ENCODE results near the gene RNF25.

DNA sequence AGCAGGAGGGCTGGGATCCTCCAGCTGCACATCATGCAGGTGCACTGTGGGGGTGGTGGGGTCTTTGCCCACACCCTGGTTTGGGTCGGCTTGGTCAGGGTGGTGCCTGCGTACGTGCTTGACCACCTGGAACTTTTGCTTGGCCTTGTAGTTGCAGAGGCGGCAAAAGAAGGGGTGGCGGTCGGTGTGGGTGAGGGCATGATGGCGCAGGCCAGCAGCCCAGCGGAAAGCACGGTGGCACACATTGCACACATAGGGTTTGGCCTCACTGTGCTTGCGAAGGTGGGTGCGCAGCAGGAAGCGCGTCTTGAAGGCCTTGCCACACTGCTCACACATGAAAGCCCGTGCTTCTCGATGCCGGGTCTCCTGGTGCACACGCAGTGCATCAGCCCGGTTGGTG lies 33.4 kb downstream of the RNF25 start:
- TF ChIP-seq, protein P1, sequence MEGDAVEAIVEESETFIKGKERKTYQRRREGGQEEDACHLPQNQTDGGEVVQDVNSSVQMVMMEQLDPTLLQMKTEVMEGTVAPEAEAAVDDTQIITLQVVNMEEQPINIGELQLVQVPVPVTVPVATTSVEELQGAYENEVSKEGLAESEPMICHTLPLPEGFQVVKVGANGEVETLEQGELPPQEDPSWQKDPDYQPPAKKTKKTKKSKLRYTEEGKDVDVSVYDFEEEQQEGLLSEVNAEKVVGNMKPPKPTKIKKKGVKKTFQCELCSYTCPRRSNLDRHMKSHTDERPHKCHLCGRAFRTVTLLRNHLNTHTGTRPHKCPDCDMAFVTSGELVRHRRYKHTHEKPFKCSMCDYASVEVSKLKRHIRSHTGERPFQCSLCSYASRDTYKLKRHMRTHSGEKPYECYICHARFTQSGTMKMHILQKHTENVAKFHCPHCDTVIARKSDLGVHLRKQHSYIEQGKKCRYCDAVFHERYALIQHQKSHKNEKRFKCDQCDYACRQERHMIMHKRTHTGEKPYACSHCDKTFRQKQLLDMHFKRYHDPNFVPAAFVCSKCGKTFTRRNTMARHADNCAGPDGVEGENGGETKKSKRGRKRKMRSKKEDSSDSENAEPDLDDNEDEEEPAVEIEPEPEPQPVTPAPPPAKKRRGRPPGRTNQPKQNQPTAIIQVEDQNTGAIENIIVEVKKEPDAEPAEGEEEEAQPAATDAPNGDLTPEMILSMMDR (IDR thresholded peaks at IDR 0.05) = no peak
- TF ChIP-seq POLR2A (IDR thresholded peaks at IDR 0.05) = no peak
